Measurements from ENCODE around the gene DIP2C.
"Not testable (repeated sequence)": the region's sequence is repeated elsewhere in the genome, so short reads cannot be mapped to it uniquely, and the experiment has no call there.

DIP2C gene

GRCh38 chr10:659688-660141, 29.8 kb downstream of the DIP2C start:
- DNase-seq, result no peak

- not testable (repeated sequence) for DNase-seq
Measured at GRCh38 chr10:657816-658350, 31.6 kb downstream of the DIP2C start.

GRCh38 chr10:656883-657282, 32.6 kb downstream of the DIP2C start:
- DNase-seq, result no peak

GRCh38 chr10:655184-655583, 34.3 kb downstream of the DIP2C start:
- no peak for DNase-seq

- DNase-seq, result no peak
Measured at GRCh38 chr10:654647-654996, 34.8 kb downstream of the DIP2C start.

- no peak for DNase-seq
Measured at GRCh38 chr10:653991-654646, 35.3 kb downstream of the DIP2C start.

GRCh38 chr10:652832-653459, 36.5 kb downstream of the DIP2C start:
- not testable (repeated sequence) for DNase-seq

- DNase-seq, result no peak
Measured at GRCh38 chr10:652233-652632, 37.2 kb downstream of the DIP2C start.

- no peak for DNase-seq
Measured at GRCh38 chr10:651692-652091, 37.8 kb downstream of the DIP2C start.

- no peak for DNase-seq
Measured at GRCh38 chr10:650886-651615, 38.4 kb downstream of the DIP2C start.

GRCh38 chr10:650441-650851, 39.0 kb downstream of the DIP2C start:
- no peak for DNase-seq

- DNase-seq, result no peak
Measured at GRCh38 chr10:649798-650440, 39.5 kb downstream of the DIP2C start.

- DNase-seq, result no peak
Measured at GRCh38 chr10:649445-649797, 40.0 kb downstream of the DIP2C start.

GRCh38 chr10:647019-647418, 42.4 kb downstream of the DIP2C start:
- not testable (repeated sequence) for DNase-seq

- DNase-seq, result no peak
Measured at GRCh38 chr10:646118-646524, 43.3 kb downstream of the DIP2C start.

- no peak for DNase-seq
Measured at GRCh38 chr10:644943-645334, 44.5 kb downstream of the DIP2C start.

GRCh38 chr10:644076-644942, 45.2 kb downstream of the DIP2C start:
- DNase-seq, result no peak

GRCh38 chr10:642186-642890, 47.1 kb downstream of the DIP2C start:
- DNase-seq, result no peak

- no peak for DNase-seq
Measured at GRCh38 chr10:641149-642010, 48.1 kb downstream of the DIP2C start.

- DNase-seq, result no peak
Measured at GRCh38 chr10:640673-641045, 48.8 kb downstream of the DIP2C start.

Measured in NCI-H2171 (cell line).